ENCODE data around the gene SOX6. TPM values are rescaled to one million over a fixed set of nuclear protein-coding genes. Genes with fewer than 3 reads are reported as not detected.

Gene SOX6
- polyA plus RNA-seq, 3 donors, result not detected

DNA sequence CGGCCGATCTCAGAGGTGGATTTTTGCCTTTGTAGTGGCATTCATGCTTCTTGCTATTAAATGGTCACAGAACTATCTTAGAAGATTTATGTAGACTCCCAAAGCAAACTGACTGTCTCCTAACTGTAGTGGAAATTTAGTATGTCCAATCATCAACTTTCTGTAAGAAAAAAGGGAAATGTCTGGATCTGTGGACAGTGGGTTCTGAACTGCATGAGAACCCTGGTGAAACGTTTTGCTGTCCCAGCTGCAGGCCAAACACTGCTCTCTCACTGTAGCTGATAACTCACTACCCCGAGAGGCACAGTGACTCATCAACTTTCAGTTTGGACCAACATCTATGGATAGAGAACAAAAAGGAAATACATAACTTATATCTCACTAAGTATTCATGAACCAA lies 387.1 kb downstream of the SOX6 start:
- Histone ChIP-seq H3K4me2 (replicated peaks; ENCODE audit: extremely low read depth, low read length, poor library complexity, severe bottlenecking) (peak overlapping the region; percentile 26), H3K4me3 (replicated peaks in 1 of 3; ENCODE audit: low read depth in 2 of 3, low read length in 3 of 3) (no peak overlapping the region), H3K9ac (ENCODE audit: insufficient read depth, low read length, poor library complexity, severe bottlenecking) (no peak overlapping the region), H2AFZ (ENCODE audit: insufficient read depth, low read depth, low read length, poor library complexity, severe bottlenecking) (peak overlapping the region; percentile 34), H3K9me3 (replicated peaks in 1 of 2; ENCODE audit: control insufficient read depth in 1 of 2, insufficient read depth in 1 of 2, low read length in 2 of 2) (no peaks in the 10 kb centered on the region), H3K27ac (ENCODE audit: low read depth in 1 of 2, low read length in 2 of 2) (peak overlapping the region in 1 of 2 donors; percentile 60), H3K36me3 (replicated peaks in 1 of 2; ENCODE audit: control insufficient read depth in 1 of 2, insufficient read depth in 2 of 2, low read length in 2 of 2) (no peaks in the 10 kb centered on the region), H4K20me1 (ENCODE audit: insufficient read depth, low read length) (no peaks in the 10 kb centered on the region), H3K27me3 (ENCODE audit: control insufficient read depth in 2 of 2, insufficient read depth in 2 of 2, low read length in 2 of 2) (no peaks in the 10 kb centered on the region), H3K79me2 (ENCODE audit: insufficient read depth, low read length) (no peaks in the 10 kb centered on the region), H3K4me1 (ENCODE audit: control insufficient read depth in 1 of 2, insufficient read depth in 2 of 2, low read length in 2 of 2) (peaks cover 10 to 15% of the 10 kb centered on the region in 2 donors)
- Mint-ChIP-seq H3K36me3 (no peaks in the 10 kb centered on the region), H3K4me1 (peaks cover 16% of the 10 kb centered on the region), H3K27ac (peak overlapping the region; percentile 26 to 87 (median 66)), H3K9me3 (peaks cover 0 to 2% (median 0%) of the 10 kb centered on the region in 7 donors), H3K4me3 (peak overlapping the region; percentile 25 to 79), H3K27me3 (ENCODE audit: low read depth in 3 of 3) (peaks cover 0 to 3% (median 2%) of the 10 kb centered on the region in 3 donors)
- intact Hi-C loops (cut with micrococcal nuclease), result no loop called here
- 20% methylated on average over 1 of the region's 4 CpGs for WGBS (ENCODE audit: insufficient coverage)
- TF ChIP-seq CTCF (IDR thresholded peaks at IDR 0.05), result no peak
- DNase-seq, result peak; percentile 30 to 53 (median 33)

DNA sequence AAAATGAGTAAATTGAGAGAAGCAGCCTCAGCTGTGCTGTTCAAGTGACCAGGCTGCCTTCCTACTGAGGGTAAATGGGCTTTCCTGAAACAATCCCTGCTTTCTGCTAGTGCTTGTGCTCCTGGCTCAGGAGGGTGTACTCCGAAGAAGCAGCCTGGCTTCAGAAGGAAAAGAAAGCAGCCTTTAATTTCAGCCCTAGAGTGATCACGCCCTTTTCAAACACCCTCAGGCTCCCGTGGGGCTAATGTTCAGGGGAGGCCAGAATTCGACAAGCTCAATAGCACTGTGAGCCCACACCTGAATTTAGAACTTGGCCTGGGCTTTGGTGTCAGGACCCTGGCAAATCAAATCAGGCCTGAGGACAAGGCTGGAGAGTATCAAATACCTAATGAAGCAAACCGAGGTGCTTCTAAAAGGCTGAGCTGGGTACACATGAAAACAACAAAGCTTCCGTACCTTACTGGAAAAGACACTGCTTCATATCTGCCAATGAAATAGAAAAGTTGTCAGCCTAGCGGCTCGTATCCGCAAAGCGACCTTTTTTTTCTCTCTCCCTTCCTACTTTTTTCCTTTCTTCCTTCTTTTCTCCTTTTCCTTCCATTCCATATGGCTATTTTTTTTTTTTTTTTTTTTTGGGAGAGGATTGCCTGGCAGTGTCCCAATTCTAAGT lies 387.8 kb downstream of the SOX6 start:
- WGBS (ENCODE audit: insufficient coverage), result 88% methylated on average over 8 of the region's 10 CpGs
- peak overlapping the region; percentile 26 for H3K4me2 ChIP-seq (replicated peaks; ENCODE audit: extremely low read depth, low read length, poor library complexity, severe bottlenecking)
- Mint-ChIP-seq H3K27me3 (ENCODE audit: low read depth in 3 of 3) (peaks cover 0 to 3% (median 2%) of the 10 kb centered on the region in 3 donors), H3K36me3 (no peaks in the 10 kb centered on the region), H3K4me3 (no peak overlapping the region), H3K4me1 (peaks cover 16% of the 10 kb centered on the region), H3K27ac (peak overlapping the region in 4 of 7 donors; percentile 59 to 87 (median 69)), H3K9me3 (peaks cover 0 to 2% (median 0%) of the 10 kb centered on the region in 7 donors)
- no peak overlapping the region for H2AFZ ChIP-seq (ENCODE audit: insufficient read depth, low read depth, low read length, poor library complexity, severe bottlenecking)
- H3K4me3 ChIP-seq (replicated peaks in 1 of 3; ENCODE audit: low read depth in 2 of 3, low read length in 3 of 3), result no peak overlapping the region
- no peak for TF ChIP-seq CTCF (IDR thresholded peaks at IDR 0.05)
- H3K79me2 ChIP-seq (ENCODE audit: insufficient read depth, low read length), result no peaks in the 10 kb centered on the region
- peak overlapping the region in 1 of 2 donors; percentile 28 for H3K27ac ChIP-seq (ENCODE audit: low read depth in 1 of 2, low read length in 2 of 2)
- no peaks in the 10 kb centered on the region for H4K20me1 ChIP-seq (ENCODE audit: insufficient read depth, low read length)
- H3K9ac ChIP-seq (ENCODE audit: insufficient read depth, low read length, poor library complexity, severe bottlenecking), result no peak overlapping the region
- H3K36me3 ChIP-seq (replicated peaks in 1 of 2; ENCODE audit: control insufficient read depth in 1 of 2, insufficient read depth in 2 of 2, low read length in 2 of 2), result no peaks in the 10 kb centered on the region
- DNase-seq, result no peak
- H3K4me1 ChIP-seq (ENCODE audit: control insufficient read depth in 1 of 2, insufficient read depth in 2 of 2, low read length in 2 of 2), result peaks cover 10 to 15% of the 10 kb centered on the region in 2 donors
- H3K27me3 ChIP-seq (ENCODE audit: control insufficient read depth in 2 of 2, insufficient read depth in 2 of 2, low read length in 2 of 2), result no peaks in the 10 kb centered on the region
- no peaks in the 10 kb centered on the region for H3K9me3 ChIP-seq (replicated peaks in 1 of 2; ENCODE audit: control insufficient read depth in 1 of 2, insufficient read depth in 1 of 2, low read length in 2 of 2)
- intact Hi-C loops (cut with micrococcal nuclease), result no loop called here
